ENCODE results near the gene PTCH2.

Gene PTCH2

GRCh38 chr1:44842862-44843655 is at the start of gene PTCH2:
TSS of gene PTCH2 (minus strand) at chr1:44843253. CDS start at chr1:44842932, 321 bp downstream.
- no peak for DNase-seq (ENCODE audit: low read depth in 2 of 3, low spot score in 1 of 3)

- DNase-seq (ENCODE audit: low read depth in 2 of 3, low spot score in 1 of 3) = no peak
Measured at GRCh38 chr1:44890007-44890406, 47.0 kb upstream of the PTCH2 start.

- DNase-seq (ENCODE audit: low read depth in 2 of 3, low spot score in 1 of 3) = no peak
Measured at GRCh38 chr1:44885406-44885805, 42.4 kb upstream of the PTCH2 start.

- no peak for DNase-seq (ENCODE audit: low read depth in 2 of 3, low spot score in 1 of 3)
Measured at GRCh38 chr1:44884746-44885145, 41.7 kb upstream of the PTCH2 start.

- no peak for DNase-seq (ENCODE audit: low read depth in 2 of 3, low spot score in 1 of 3)
Measured at GRCh38 chr1:44881011-44881632, 38.1 kb upstream of the PTCH2 start.

- DNase-seq (ENCODE audit: low read depth in 2 of 3, low spot score in 1 of 3) = no peak
Measured at GRCh38 chr1:44874155-44874554, 31.1 kb upstream of the PTCH2 start.

GRCh38 chr1:44870096-44870495 is 27.0 kb upstream of the PTCH2 start:
- DNase-seq (ENCODE audit: low read depth in 2 of 3, low spot score in 1 of 3) = no peak

- no peak for DNase-seq (ENCODE audit: low read depth in 2 of 3, low spot score in 1 of 3)
Measured at GRCh38 chr1:44867801-44868200, 24.7 kb upstream of the PTCH2 start.

GRCh38 chr1:44862829-44863401 is 19.9 kb upstream of the PTCH2 start:
- no peak for DNase-seq (ENCODE audit: low read depth in 2 of 3, low spot score in 1 of 3)

GRCh38 chr1:44860891-44861425 is 17.9 kb upstream of the PTCH2 start:
- no peak for DNase-seq (ENCODE audit: low read depth in 2 of 3, low spot score in 1 of 3)

GRCh38 chr1:44860331-44860730 is 17.3 kb upstream of the PTCH2 start:
- no peak for DNase-seq (ENCODE audit: low read depth in 2 of 3, low spot score in 1 of 3)

GRCh38 chr1:44857446-44857845 is 14.4 kb upstream of the PTCH2 start:
- no peak for DNase-seq (ENCODE audit: low read depth in 2 of 3, low spot score in 1 of 3)

GRCh38 chr1:44855742-44856141 is 12.7 kb upstream of the PTCH2 start:
- no peak for DNase-seq (ENCODE audit: low read depth in 2 of 3, low spot score in 1 of 3)

GRCh38 chr1:44854970-44855369 is 11.9 kb upstream of the PTCH2 start:
- DNase-seq (ENCODE audit: low read depth in 2 of 3, low spot score in 1 of 3) = no peak

- DNase-seq (ENCODE audit: low read depth in 2 of 3, low spot score in 1 of 3) = no peak
Measured at GRCh38 chr1:44853201-44853600, 10.1 kb upstream of the PTCH2 start.

- no peak for DNase-seq (ENCODE audit: low read depth in 2 of 3, low spot score in 1 of 3)
Measured at GRCh38 chr1:44851308-44851707, 8.3 kb upstream of the PTCH2 start.

GRCh38 chr1:44849575-44850132 is 6.6 kb upstream of the PTCH2 start:
- DNase-seq (ENCODE audit: low read depth in 2 of 3, low spot score in 1 of 3) = no peak

GRCh38 chr1:44848456-44849181 is 5.6 kb upstream of the PTCH2 start:
- DNase-seq (ENCODE audit: low read depth in 2 of 3, low spot score in 1 of 3) = no peak

GRCh38 chr1:44847845-44848244 is 4.8 kb upstream of the PTCH2 start:
- no peak for DNase-seq (ENCODE audit: low read depth in 2 of 3, low spot score in 1 of 3)

GRCh38 chr1:44846985-44847384 is 3.9 kb upstream of the PTCH2 start:
- DNase-seq (ENCODE audit: low read depth in 2 of 3, low spot score in 1 of 3) = no peak

- no peak for DNase-seq (ENCODE audit: low read depth in 2 of 3, low spot score in 1 of 3)
Measured at GRCh38 chr1:44842486-44842861, 579 bp downstream of the PTCH2 start.
